ENCODE results near the gene CEP250.

DNA sequence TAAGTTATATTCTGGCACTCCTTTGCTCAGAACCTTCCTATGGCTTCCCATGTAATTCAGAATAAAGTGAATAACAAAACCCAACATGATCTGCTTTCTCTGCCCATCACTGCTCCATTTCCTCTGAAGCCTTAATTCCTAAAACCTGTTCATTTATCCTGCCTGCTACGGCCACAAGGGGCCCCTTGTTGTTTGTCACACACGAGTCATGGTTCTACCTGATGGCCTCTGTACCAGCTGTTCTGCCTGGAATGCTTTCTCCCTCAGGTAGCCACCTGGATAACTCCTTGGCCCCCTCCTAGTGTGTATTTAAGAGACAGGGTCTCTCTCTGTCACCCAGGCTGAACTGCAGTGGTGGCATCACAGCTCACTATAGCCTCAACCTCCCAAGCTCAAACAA is 113.2 kb downstream of the CEP250 start:
- TF ChIP-seq NFRKB (IDR thresholded peaks at IDR 0.05) (no peak), BHLHE40 (IDR thresholded peaks at IDR 0.05; ENCODE audit: borderline replicate concordance) (no peak), HDGF (IDR thresholded peaks at IDR 0.05; ENCODE audit: borderline replicate concordance) (no peak), SP1 (IDR thresholded peaks at IDR 0.05) (no peak), ARNT (IDR thresholded peaks at IDR 0.05) (no peak)
- TF ChIP-seq, protein P1, sequence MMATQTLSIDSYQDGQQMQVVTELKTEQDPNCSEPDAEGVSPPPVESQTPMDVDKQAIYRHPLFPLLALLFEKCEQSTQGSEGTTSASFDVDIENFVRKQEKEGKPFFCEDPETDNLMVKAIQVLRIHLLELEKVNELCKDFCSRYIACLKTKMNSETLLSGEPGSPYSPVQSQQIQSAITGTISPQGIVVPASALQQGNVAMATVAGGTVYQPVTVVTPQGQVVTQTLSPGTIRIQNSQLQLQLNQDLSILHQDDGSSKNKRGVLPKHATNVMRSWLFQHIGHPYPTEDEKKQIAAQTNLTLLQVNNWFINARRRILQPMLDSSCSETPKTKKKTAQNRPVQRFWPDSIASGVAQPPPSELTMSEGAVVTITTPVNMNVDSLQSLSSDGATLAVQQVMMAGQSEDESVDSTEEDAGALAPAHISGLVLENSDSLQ (IDR thresholded peaks at IDR 0.05) = no peak
